HG03469 (cell line): ENCODE data around the gene PDLIM5.
"Not testable (repeated sequence)": the region's sequence is repeated elsewhere in the genome, so short reads cannot be mapped to it uniquely, and the experiment has no call there.

Experiments
- ATAC-seq: cut with Tn5 transposase; IDR thresholded peaks from one replicate; pipeline ENCODE4 v1.9.1; 2021; ENCODE audit warnings: mild to moderate bottlenecking, moderate library complexity, moderate number of reproducible peaks; ENCODE audit not compliant: unreplicated experiment

The PDLIM5 gene

GRCh38 chr4:94639298-94639697, 187.6 kb downstream of the PDLIM5 start:
- no peak for ATAC-seq

- ATAC-seq: no peak
Observed at GRCh38 chr4:94640151-94640550, 188.4 kb downstream of the PDLIM5 start.

GRCh38 chr4:94641702-94642560, 190.2 kb downstream of the PDLIM5 start:
- ATAC-seq: no peak

GRCh38 chr4:94642561-94642866, 190.8 kb downstream of the PDLIM5 start:
- ATAC-seq: no peak

GRCh38 chr4:94648699-94649098, 197.0 kb downstream of the PDLIM5 start:
- ATAC-seq: no peak

GRCh38 chr4:94649381-94650133, 197.8 kb downstream of the PDLIM5 start:
- ATAC-seq: no peak

- no peak for ATAC-seq
Observed at GRCh38 chr4:94650134-94650495, 198.4 kb downstream of the PDLIM5 start.

- ATAC-seq: no peak
Observed at GRCh38 chr4:94650690-94651089, 198.9 kb downstream of the PDLIM5 start.

- ATAC-seq: no peak
Observed at GRCh38 chr4:94653095-94653649, 201.4 kb downstream of the PDLIM5 start.

GRCh38 chr4:94653984-94654609, 202.4 kb downstream of the PDLIM5 start:
- no peak for ATAC-seq

- ATAC-seq: no peak
Observed at GRCh38 chr4:94654714-94655113, 203.0 kb downstream of the PDLIM5 start.

GRCh38 chr4:94660614-94661013, 208.9 kb downstream of the PDLIM5 start:
- ATAC-seq: no peak

- ATAC-seq: not testable (repeated sequence)
Observed at GRCh38 chr4:94665021-94665420, 213.3 kb downstream of the PDLIM5 start.

GRCh38 chr4:94665500-94666404, 214.0 kb downstream of the PDLIM5 start:
- no peak for ATAC-seq

- ATAC-seq: no peak
Observed at GRCh38 chr4:94668724-94669123, 217.0 kb downstream of the PDLIM5 start.

- ATAC-seq: no peak
Observed at GRCh38 chr4:94669672-94670664, 218.2 kb downstream of the PDLIM5 start.

GRCh38 chr4:94671113-94671512, 219.4 kb downstream of the PDLIM5 start:
- no peak for ATAC-seq

- ATAC-seq: no peak
Observed at GRCh38 chr4:94673961-94674360, 222.2 kb downstream of the PDLIM5 start.

- no peak for ATAC-seq
Observed at GRCh38 chr4:94676970-94677369, 225.2 kb downstream of the PDLIM5 start.
